Cerebellar nuclear complex (tissue), 1 donor: ENCODE data around the gene ADCYAP1.

ENCODE experiments used
- DNase-seq, 2 experiments: peaks; one replicate each; lab custom pipeline; 2025; lab: John Stamatoyannopoulos, UW

ADCYAP1 gene

DNA sequence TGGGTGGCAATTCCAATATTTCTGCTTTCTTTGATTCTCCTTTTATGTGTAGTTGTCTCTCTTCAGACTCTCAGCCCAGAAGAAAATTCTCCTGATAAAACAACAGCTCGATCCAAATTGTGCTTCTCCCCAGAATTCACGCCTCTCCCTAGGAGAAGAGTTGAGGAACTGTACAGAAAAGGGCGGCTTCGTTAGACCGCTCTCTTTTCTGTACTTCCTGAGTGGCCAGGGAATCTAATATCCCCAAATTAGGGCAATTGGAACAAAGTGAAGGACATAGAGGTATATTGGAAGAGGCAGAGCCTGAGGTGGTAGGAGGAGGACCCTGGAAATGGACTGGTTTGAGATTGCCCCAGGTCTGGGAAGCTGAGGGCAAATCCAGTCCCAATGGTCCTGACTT, 5.6 kb downstream of the ADCYAP1 start:
- DNase-seq: no peak

DNA sequence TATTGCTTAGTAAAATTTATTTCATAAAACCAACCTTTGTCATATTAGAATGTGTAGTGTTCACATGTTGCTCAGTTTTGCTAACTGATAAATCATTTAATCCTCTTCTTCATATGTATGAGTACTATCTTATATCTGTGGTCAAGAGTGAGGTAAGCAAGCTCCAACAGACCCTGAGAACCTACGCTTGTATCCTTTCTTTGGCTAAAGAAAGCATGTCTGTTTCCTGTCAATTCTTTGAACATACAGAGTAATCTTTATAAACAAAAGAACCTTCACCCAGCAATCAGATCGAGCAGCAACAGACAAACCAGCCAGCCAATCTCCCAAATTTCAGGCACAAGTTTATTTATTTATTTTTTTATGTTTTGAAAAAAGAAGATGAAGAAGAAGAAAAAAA, 6.4 kb downstream of the ADCYAP1 start:
- DNase-seq: no peak

DNA sequence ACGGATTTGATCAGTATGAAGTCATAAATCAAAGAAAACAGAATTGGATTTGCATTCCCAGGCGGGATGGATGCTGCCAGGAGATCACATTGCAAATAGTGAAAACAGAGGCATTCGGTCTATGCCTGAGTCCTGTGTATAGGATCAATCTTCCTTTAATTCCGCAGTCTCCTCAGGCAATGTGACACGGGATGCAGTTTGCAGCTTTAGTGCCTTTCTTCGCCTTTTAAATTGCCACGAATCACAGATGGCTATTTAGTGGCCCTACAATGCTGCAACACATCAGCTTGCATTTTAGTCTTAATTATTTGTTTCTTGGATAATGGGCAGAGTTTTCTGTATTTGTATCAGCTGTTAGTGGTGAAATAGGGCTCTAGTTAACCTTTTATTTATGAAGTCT, 6.8 kb downstream of the ADCYAP1 start:
- no peak for DNase-seq

DNA sequence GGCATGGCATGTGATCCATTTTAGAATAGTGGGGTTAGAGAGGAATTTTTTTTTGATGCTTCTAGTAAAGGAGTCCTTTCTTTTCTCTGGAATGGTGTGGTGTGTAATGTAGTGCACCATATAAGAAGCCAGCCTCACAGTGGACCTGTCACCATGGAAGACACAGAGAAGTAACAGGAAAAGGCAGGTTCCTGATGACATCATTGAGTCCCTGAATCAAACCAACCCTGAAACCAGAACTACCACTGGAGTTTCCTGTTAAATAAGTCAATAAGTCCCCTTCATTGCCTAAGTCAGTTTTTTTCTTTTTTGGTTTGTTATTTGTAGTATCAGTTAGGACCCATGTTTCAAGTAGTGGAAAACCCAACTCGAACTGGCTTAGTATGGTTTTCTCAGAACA, 11.9 kb downstream of the ADCYAP1 start:
- no peak for DNase-seq

DNA sequence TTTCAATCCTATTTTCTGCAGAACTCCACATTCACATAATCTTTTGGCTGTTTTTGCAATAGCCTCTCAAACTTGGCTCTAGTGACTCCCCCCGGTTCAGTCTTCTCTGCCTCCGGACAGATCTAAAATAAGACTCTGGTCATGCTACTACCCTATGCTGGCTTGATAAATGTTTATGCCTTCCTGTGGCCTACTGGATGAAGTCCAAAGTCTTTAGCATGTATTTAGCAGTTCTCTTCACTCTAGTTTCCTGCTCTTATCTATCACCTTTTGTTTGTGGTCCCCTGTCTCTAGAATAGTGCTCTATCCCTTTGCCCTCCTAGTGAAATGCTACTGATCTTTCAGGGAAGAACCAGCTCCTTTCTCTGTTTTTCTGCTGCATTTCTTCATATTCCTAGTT, 14.4 kb downstream of the ADCYAP1 start:
- DNase-seq: no peak

DNA sequence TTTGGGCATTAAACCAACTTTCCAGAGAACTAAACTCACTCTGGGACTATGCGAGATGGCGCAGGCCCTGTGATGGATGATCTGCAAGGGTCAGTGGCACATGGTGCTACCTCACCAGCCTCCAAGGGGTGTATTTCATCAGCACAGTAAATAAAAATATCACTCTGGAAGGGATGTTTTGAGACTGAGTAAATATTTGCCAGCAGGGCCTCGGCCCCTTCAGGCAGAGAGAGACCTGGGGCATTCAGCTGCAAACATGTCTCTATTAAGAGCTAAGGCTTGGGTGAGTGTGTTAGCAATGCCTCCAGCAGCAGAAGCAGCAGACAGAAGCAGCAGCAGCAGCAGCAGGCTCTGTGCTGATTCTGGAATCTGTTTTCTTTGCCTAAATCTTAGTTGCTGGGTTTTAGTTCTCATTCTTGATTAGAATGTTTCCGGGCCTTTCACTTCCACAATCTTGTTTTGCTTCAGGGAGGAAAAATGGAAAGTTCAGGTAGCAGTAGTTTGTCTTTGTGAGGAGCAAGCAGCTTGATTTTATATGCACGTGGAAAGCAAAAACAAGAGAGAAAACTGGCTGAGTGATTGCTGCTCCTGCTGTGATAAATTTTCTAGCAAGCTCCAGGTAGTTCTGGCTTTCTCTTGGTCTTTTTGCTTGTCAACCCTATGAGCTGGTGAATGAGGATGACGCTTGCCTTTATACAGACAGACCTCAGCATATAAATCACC, 18.6 kb downstream of the ADCYAP1 start:
- no peak for DNase-seq

DNA sequence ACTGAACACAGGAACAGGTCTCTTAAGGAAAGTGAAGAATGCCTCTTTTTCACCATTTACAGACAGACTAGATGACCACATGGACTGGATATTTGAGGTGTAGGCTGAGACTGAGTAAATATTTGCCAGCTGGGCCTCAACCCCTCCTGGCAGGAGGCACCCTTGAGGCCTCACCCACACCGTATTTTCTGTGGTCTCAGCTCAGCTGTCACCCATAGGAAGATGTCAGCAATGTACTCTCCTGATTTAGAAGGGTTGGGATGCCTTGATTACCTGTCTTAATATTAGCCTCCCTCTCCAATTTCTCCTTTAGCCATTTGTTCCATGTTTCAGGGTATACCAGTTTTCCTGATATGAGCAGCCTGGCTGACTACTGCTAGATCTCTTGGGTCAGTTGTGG, 20.3 kb downstream of the ADCYAP1 start:
- DNase-seq: no peak

DNA sequence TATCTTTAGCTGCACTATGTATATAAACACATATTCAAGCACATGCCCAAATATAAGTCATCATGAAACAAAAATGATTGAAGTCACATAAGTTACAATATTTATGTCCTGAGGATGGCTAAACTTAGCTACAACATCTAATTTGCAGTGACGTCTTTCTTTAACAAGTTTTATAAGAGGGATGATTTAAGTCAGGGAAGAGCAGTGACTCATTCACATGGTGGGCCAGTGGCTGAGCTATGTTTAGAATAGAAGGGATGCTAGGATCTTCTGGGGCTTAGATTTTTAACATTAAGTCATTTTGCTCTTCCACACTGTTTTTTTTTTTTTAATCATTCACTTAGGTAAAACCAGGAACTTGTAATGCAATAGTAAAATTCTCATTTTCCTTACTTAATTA, 22.3 kb downstream of the ADCYAP1 start:
- no peak for DNase-seq

DNA sequence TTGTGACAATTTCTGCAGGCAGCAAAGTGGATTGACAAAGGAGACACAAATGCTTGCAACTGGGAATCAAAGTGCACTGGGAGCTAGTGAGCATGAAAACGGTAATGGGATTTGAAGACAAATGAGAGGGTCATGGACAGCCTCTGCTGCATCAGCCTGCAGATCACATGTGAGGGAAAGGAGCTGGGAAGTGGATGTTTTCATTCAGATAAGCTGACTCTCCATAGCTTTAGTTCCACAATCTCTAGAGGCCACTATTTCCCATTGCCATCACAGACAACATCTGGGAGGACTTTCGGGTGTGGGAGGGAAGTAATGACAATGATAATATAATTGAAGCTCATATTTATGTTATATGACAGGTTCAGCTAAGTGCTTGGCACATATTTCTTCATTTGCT, 28.4 kb downstream of the ADCYAP1 start:
- no peak for DNase-seq

DNA sequence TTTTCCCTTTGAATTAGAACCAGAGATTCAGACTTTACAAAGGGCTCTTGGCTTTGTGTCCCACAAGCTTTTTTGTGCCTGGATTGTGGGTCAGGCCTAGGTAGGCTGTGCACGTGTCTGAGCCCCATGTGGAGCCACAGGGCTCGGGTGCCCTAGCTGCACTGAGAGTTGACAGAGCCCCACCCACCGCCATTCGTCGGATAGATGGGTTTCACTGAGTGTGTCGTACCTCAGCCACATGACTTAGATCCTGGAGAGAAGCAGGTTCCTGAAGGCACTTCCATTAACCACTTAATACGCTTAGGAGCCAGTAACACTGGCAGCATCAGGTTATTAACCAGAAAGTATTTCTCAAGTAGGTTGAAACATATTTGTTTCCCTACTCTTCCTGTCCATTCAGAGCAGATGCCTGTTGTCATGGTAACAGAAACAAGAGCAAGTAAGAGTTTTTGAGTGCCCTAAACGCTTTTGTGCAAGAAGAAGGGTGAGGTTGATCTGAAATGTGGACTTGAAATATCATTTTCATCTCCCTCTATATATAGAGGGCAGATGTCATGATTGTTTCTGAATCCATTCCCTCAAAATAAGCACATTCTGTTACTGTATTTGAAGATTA, 30.0 kb downstream of the ADCYAP1 start:
- no peak for DNase-seq

DNA sequence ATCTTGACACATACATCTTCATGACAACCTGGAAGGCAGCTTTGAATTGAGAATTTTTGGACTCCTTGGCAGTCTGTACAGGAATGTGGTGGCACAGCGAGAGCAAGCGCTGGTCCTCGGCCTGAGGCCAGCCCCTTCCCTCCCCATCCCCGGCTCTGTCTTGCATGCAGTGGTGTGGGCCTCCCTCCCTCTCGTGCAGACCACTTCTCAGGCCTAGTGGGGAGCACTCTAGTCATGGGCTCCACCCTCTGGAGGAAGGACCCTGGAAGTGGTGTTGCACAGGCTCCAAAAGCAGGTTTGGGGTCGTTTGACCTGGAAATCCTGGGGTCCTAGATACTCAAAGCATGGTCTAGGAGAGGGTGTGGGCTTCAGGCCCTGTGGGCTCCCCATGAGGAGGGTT, 32.3 kb downstream of the ADCYAP1 start:
- DNase-seq: no peak

DNA sequence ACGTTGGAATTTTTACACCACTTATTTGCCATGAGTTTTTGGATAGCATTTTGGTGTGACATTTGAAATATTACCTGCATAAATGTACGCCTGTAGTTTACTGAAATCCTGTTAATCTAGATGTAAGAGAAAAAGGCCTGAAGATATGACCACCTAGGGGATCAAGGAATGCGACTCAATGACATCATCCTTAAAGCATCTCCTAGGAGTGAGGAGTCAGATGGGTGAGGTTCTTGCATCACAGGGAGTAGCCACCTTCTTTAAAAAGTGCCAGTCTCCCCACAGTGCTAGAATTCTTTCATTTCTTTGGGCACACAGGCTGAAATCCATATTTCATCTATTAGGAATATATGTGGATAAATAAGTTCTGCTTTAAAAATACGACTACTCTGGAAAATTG, 34.5 kb downstream of the ADCYAP1 start:
- no peak for DNase-seq

DNA sequence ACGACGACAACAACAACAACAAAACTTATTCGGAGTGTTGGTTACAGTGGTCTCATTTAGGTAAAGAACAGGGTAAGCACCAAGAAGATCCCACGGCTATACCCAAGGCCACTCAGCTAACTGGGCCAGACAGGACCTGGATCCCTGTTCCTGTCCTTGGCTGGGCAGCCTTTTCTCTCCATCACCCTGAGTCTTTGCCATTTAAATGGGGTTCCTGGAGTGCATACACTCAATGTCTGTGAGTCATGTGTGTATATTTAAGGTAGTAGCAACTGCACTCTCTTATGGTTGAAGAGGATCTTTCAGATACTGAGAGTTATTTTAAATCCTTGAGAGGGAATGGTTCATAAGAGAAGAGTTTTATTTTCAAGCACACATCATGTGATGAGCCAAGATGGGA, 35.3 kb downstream of the ADCYAP1 start:
- DNase-seq: no peak

DNA sequence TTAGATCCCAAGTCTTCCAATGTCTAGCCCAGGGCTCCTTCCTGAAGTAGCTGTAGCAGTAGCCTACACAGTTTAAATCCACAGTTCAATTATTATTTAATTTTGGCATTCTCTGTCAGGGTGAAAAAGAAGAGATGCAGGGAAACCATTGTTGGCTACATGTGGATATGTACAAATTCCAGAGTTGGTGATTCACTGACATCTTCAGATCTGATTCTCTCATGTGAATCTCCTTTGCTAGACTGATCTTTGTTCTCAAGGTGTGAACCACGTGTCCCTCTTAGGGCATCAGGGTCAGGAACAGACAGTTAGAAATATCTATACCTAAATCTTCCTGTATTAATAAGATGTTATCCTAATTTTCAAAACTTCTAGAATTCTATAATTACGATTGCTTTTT, 36.7 kb downstream of the ADCYAP1 start:
- no peak for DNase-seq

DNA sequence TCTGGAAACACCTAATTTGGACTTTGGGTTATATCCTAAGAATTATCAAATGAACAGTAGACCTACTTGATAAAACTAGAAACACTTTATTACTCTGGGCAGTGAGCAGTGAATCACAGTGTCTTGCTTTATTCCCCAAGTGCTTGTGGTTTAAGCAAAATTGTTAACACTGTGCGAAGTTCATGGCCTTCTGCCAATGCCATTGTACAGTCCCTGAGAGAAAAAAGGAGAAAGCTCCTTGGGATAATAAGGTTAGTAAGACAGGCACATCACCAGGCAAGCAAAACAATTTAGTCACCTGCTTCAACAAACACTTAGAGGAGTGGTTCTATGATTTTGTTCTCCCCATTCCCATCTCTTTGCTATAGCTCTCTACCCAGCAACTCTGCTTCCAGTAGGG, 39.8 kb downstream of the ADCYAP1 start:
- DNase-seq: no peak

DNA sequence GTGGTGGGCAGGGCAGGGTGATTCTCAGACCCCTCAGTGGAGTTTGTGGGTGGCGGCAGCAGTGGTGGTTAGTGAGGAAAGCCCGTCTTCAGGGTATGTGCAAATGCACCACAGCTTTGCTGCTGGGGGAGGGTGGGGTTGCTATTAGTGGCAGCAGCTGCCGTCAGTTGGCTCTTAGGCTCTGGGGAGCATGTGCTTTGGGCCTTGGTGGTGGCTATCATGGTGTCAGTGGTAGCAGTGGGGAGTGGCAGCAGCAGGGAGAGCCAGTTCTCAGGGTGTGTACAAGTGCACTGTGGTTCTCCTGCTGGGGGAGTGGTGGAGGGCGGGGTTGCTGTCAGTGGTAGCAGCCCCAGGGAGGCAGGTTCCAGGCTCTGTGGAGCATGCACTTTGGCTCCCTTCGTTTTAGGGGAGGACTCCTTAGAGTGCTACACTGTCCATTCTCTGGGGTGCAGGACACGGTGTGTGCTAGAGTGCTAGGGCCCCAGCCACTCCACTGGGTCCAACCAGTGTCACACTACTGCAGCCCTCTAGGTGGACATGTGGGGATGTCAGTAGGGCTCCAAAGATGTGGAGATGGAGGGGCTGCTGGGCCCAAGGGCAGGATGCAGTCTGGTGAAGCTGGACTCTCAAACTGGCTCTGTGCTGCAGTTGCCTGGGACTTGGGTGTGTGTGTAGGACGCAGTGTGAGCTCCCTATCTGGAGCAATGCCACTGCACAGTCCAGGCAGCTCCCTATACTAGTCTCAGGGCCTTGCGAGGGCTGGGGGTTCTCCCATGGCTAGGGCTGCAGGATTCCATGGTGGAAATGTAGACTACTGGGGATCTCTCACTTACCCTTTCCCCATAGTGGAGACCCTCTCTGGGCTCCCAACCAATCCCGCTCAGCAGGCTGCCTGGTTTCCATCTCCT, 45.3 kb downstream of the ADCYAP1 start:
- no peak for DNase-seq

DNA sequence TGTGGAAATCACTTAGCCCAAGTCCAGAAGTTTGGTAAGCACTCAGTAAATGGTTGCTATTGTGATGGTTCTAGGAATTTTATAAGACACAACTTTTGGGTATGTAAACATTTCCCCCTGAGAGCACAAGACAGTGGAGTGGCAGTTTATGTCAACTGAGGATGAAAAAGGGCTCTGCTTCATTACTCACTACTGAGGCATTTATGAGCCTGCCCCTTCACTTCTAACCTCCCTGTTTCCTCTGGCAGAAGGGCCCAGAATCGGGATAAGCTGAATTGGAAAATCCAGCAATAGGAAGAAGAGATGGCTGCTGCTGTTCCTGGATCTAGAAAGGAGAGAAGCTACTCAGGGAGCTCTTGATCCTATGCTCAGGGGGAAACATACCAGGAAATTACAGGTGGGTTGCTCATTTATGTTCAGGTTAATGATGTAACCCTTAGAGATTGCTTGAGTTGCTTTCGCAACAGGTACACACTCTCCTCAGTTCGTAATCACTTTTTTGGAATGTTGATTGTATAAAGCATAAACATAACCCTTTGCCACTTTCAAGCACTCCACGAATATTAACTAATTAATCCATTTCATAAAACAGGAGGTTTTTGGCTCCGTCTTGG, 46.3 kb downstream of the ADCYAP1 start:
- DNase-seq: no peak

DNA sequence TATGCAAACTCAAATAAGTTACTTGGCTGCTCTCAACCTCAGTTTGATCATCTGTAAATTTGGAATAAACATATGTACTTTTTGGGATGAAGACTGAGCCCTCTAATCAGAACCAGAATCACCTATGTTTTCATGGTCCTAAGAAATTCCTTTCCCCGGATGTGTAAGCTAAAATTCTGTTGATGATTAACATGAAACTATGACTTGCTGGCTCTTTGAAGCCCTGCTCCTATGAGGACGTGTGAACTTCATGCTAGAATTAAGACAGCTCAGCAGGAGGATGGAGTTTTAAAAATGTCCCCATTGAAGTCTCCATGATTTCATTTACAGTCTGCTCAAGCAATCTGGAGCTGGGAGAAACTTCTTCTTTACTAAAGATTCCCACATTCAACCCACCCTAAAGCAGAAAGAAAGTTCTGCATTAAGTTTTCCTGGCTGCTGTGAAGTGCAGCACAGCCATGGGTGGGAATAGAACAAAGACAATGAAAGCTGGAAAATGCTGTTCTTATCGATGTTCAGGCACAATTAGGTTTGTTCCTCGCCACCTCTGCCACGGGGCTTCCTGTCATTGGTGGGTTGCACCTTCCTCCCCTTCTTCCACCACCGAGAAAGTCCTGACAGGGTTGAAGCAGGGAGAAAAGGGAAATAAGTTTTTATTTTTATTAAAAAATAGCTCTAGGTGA, 50.9 kb downstream of the ADCYAP1 start:
- DNase-seq: no peak

DNA sequence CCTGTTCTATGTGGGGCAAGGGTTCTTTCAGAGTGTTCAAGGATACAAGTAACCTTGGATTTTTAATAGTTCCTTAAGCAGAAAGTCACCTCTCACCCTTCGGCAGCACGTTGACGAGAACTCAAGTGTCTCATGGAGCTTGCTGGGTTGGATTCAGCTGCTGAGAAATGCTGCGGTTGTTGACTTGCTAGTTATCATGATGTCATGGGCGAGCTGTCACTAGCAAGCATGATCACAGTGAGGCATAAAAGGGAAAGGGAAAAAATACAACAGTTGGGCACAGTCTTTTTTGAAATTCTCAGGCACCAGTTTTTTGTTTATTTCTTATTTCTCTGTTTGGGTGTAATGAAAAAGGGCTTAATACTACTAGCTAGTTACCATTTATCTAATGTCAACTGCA, 53.2 kb downstream of the ADCYAP1 start:
- no peak for DNase-seq

DNA sequence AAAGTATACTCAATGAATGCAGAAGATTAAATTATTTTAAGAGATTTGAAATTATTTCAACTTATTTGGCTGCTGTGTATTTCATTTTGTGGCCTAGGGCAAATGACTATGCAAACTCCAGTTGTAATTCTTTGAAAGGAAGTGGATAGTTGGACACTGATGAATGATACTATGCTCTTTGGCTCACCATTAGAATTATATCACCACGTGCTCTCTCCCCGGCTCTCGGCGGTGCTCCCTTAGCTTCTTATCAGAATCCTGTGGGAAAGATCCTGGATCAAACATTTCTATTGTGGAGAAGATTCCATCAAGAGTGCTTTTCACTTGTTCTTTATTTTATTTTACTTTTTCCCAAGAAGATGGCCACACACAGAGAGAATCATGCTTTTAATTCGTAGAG, 55.2 kb downstream of the ADCYAP1 start:
- DNase-seq: no peak
